HG03558 (cell line): ENCODE data around the gene SPOCK2.

ENCODE experiments used
- ATAC-seq: cut with Tn5 transposase; IDR thresholded peaks from one replicate; pipeline ENCODE4 v1.9.1; 2021; ENCODE audit warnings: moderate number of reproducible peaks; ENCODE audit not compliant: unreplicated experiment; ENCODE audit errors: extremely low read depth

SPOCK2 gene

GRCh38 chr10:72090326-72090725 is 2.0 kb upstream of the SPOCK2 start:
- no peak for ATAC-seq

GRCh38 chr10:72089618-72090017 is 1.3 kb upstream of the SPOCK2 start:
- no peak for ATAC-seq

- no peak for ATAC-seq
Observed at GRCh38 chr10:72088889-72089575, 681 bp upstream of the SPOCK2 start.

GRCh38 chr10:72087392-72087968 is 871 bp downstream of the SPOCK2 start:
- no peak for ATAC-seq

- ATAC-seq: no peak
Observed at GRCh38 chr10:72086466-72087391, 1.6 kb downstream of the SPOCK2 start.

GRCh38 chr10:72085864-72086465 is 2.4 kb downstream of the SPOCK2 start:
- ATAC-seq: no peak

- ATAC-seq: no peak
Observed at GRCh38 chr10:72085166-72085565, 3.2 kb downstream of the SPOCK2 start.

- ATAC-seq: no peak
Observed at GRCh38 chr10:72083790-72084459, 4.4 kb downstream of the SPOCK2 start.

GRCh38 chr10:72082856-72083789 is 5.2 kb downstream of the SPOCK2 start:
- ATAC-seq: no peak

GRCh38 chr10:72081772-72082590 is 6.4 kb downstream of the SPOCK2 start:
- ATAC-seq: no peak

- no peak for ATAC-seq
Observed at GRCh38 chr10:72081210-72081609, 7.1 kb downstream of the SPOCK2 start.

GRCh38 chr10:72080042-72080975 is 8.0 kb downstream of the SPOCK2 start:
- no peak for ATAC-seq

GRCh38 chr10:72079356-72079755 is 9.0 kb downstream of the SPOCK2 start:
- no peak for ATAC-seq

- no peak for ATAC-seq
Observed at GRCh38 chr10:72077275-72077990, 10.9 kb downstream of the SPOCK2 start.

- ATAC-seq: no peak
Observed at GRCh38 chr10:72076756-72077155, 11.6 kb downstream of the SPOCK2 start.

- no peak for ATAC-seq
Observed at GRCh38 chr10:72075376-72076115, 12.8 kb downstream of the SPOCK2 start.
